GM18517 (cell line): ENCODE data around the gene DRD1.

ENCODE experiments used
- ATAC-seq: cut with Tn5 transposase; IDR thresholded peaks from one replicate; pipeline ENCODE4 v1.9.1; 2021; ENCODE audit warnings: mild to moderate bottlenecking, moderate library complexity; ENCODE audit not compliant: unreplicated experiment

Gene DRD1

DNA sequence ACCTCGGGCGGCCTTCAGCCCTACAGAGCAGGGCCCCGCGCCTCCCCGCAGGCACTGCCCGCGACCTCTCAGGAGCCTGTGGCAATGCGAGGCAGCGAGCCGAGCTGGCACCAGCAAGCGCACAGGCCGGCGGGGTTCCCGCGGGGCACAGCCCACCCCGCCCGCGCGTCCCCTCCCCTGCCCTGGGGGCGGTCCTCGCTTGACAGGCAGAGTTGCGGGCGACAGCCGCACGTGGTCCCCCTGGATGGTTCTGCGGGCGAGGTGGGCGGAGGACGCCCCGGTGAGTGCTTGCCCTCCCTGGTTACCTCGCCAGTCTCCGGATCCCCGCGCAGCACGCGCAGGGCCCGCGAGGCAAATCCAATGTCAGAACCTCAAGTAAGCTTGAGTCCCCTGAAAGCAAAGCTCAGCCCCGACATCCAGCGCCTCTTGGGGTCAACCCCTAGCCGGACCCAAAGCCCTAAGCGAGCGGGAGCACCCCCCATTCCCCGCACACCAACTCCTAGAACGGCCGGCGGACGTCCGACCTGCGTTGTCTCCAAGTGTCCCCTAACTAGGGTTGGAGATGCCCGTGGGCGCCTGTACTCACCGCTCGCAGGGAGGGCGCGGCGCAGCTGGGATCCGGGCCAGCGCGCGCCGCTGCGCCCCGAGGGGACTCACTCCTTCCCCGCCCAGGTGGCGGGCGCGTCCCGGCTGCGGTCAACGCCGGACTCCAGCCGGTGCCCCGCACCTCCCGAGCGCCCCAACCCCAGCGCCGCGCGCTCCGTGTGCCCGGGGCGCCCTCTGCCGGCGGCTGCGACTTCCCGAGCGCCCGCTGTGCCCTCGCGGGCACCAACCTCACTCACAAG lies at the start of gene DRD1:
Gene DRD1, minus strand, starts transcription at position 123 of the 845 bp plus-strand sequence. CDS start 1,083 bp downstream, outside the sequence.
- no peak for ATAC-seq

DNA sequence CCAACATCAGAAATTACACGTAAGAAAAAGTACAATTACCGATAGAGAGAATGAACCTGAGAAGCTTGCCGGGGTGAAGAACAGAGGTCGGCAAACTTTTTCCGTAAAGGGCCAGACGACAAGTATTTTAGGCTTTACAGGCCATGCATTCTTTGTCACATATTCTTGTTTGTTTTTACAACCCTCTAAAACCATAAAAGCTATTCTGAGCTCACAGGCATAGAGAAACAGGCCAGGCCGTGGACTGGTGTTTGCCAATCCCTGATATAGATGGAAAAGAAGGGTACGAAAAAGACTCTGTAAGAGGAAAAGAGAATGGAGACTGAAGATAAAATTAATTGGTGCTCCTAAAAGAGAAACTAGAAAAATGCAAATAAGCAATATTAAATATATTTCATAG lies 49.7 kb upstream of the DRD1 start:
- ATAC-seq, result no peak

DNA sequence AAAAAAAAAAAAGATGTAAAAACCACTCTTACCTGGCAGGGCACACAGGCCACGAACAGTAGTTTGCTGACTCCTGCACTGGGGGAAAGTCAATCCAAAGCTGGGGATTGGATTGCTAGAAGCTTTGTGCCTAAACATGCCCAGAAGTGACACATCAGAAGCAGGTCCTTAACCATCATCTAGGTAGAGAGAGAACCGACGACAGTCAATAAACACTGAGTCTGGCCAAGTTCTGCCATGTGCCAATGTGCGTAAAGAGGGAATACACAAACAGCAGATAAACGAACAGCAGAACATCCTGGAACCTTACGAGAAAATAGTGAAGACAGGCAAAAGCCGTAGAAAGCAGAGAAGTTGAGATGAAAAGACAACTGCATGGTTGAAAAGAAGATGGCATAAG lies 49.3 kb upstream of the DRD1 start:
- no peak for ATAC-seq

DNA sequence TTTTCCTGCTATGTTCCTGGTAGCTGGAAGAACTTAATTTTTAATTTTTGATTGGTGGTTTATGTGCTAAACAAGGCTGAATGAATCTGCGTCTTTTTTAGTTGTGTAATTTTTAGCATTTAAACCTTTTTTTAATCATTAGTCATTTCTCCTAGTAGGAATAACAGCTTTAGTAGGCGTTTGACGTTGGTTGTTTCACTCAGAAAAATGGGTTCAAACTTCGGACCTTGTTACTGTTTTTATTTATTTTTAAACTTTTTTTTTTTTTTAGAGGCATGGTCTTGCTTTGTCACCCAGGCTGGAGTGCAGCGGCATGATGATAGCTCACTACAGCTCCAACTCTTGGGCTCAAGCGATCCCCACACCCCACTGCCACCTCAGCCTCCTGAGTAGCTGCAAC lies 47.2 kb upstream of the DRD1 start:
- ATAC-seq, result no peak

DNA sequence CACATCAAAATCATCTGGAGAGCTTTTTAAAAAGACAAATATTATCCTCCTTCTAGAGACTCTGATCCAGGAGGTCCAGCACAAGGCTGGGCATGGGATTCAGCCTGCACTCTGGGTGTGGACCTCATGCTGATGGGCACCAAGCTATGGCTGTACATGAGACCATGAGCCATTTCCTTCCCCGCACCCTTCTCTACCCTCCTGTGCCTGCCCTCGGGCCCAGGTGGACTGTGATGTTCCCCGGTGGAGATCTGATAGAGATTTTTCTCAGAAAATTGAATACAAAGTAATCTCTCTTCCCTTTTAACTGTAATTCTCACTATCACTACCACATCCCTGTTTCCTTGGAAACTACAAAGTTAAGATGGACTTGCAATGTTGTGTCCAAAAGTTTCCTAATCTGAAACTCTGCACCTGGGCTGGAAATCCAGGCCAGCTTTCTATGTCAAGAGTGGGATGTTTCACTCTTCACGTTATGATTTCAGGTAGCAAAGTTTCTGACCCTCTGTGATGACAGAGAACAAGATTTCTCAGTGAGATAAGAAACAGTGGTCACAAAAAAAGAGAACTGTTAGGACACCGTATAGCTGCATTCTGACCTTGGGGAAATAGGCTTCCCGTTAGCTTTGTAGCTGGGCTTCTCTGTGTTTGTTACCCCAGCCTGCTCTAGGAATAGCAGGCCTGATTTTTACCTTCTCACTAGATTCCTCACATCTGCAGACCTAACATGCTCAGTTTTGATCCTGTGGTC lies 45.9 kb upstream of the DRD1 start:
- ATAC-seq, result no peak

DNA sequence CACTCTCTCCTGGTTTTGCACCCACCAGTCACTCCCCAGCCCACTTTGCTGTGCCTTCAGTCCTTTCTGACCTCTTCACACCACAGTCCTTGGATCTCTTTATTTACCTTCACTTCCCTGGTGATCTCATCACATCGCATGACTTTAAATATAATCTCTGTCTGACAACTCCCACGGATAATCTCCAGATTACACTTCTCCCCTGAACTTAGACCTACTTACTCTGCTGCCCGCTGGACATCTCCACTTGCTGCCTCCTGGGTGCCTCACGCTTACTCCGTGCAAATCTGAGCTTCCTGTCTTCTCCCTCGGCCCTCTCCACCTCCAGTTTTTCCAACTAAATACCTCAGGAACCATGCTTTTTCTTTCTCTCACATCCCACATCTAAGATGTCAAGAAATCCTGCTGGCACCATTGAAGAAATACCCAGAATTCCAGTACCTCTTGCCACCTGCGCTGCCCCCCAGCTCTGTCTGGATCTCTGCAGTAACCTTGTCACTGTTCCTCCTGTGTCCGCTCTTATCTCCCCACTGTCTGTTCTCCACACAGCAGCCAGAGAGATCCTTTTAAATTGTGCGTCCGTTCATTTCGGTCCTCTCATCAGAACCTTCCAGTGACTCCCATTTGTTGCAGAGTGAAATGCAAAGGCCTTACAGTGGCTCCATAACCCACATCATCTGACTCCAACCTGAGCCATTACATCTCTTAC lies 43.7 kb upstream of the DRD1 start:
- ATAC-seq, result no peak

DNA sequence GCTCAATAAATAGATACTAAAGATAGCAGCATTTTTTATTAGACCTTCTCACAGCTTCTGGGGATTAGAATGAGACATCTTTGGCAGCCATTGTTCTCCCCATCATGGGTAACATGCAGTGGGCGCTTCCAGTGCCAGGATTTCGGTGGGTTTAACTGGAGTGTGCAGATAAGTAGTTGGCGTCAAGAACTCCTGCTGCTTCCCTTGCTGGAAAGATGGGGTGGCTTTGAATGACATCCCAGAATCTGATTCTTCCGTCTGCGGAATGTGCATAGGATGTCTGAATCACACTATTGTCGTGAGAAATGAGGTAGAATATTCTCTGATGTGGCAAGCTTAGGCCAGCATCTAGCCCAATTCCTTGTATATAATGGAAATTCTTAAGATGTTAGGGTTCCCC lies 41.6 kb upstream of the DRD1 start:
- ATAC-seq, result no peak

DNA sequence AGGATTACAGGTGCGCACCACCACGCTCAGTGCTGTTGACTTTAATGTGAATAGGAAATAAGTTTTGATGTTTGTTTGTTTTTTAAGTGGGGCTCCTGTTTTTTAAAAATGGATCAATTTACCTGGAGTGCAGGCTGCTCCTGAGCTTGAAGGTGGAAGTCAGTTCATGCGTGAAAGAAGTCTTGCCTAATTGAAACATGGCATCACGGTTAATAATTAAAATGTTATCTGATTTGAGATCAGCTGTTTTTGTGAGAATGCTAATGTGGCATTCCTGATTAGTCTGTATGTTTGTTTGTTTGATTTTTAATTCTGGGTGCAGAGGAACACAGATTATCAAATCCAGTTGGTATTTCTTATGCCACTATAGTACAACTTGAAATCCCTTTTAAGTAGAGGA lies 40.8 kb upstream of the DRD1 start:
- no peak for ATAC-seq

DNA sequence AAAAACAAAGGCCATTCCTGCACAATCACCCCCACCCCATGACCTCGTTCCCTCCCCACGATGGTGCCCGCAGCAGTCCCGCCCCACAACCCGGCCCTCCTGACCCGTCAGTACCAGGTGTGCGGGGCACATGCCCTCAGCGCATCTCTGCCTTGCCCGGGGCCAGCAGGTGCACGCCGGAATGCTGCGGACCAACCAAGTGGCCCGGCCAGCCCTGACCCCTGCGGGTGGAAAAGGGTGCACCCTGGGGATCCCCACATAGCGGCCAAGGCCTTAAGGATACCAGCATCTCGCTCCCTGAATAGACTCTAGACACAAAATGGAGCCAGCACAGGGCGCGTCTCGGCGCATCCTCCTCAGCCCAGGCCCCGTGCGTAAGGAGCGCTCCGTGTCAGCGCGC lies 40.3 kb upstream of the DRD1 start:
- no peak for ATAC-seq

DNA sequence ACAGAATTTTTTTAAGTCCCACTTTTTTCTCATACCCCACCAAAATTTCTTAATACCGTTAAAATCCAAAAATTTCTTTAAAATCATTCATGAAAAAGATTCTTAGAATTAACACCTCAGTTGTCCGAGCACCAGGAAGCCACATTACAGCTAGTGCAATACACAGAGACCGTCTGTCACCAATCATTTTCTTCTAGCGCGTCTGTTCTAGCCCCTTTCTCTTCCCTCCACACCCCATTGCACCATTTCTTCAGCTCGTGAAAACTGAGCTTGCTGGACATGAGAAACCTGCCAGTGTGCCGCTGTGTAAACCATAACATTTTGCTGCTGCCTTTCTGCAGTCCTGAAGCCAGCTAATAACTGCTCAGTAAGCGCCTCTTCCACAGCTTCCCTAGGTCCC lies 39.4 kb upstream of the DRD1 start:
- no peak for ATAC-seq

DNA sequence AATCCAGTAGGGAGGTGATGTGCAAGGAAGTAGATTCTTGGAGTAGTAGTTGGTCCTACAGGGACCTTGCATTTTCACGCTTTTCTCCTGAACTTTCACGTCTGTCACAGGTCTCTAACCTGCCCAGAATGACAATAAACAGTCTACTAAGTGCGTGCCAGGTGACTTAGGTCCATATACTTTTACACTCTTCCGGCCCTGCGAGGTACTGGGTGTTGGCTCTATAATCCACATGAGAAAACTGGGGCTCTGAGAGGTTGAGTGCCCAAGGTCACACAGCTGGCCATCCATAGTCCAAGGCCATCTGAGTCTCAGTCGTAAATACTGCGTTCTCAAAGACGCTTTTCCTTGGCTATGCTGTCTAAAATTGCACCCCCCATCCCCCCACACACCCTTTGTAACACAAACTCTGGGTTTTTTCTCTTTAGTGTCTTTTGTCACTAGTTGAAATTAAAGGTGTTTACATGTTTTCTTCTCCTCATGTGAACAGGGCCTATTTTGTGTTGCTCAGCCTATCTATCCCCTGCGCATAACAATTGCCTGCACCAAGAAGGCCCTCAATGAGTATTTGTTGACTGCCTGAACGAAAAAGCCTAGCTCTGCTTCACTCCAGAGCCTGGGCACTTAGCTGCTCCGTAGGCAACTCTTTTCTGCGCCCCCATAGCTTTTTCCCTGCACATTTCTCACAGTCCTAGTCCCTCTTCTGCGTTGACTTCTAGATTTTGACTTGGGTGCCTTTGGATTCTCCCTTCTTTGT lies 35.3 kb upstream of the DRD1 start:
- peak; percentile 16 for ATAC-seq

DNA sequence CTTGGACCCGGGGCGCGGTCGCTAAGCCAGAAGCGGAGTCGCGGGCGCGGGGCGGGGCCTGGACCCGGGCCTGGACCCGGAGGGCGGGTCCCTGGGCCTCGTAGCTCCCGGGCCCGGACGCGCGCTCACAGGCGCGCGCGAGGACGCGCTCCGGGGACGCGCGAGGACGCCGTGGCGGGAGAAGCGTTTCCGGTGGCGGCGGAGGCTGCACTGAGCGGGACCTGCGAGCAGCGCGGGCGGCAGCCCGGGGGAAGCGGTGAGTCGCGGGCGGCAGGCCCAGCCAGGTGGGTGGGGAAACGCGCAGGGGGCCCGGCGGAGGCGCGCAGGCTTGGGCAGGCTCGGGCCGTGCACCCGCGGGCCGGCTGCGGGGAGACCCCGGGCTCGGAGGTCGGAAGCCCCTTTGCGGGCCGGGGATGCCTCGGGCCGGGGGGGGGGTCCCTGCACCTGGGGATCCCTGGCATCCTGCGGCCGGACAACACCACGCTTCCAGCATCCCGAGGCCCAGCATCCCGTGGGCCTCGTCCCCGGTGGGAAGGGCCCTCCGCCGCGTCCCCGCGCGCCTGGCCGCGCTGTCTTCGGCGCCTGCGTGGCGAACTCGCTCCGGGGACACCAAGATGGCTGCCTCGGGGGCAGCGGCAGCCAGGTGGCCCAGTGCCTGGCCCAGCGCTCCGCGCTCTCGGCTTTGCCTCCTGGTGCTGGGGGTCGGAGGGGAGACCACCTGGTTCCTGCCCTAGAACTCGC lies 34.6 kb upstream of the DRD1 start, which contains the start of gene SFXN1:
Gene SFXN1, plus strand, starts transcription at position 177 of the 741 bp plus-strand sequence. CDS start 13,544 bp downstream, outside the sequence.
- peak; percentile 81 for ATAC-seq

DNA sequence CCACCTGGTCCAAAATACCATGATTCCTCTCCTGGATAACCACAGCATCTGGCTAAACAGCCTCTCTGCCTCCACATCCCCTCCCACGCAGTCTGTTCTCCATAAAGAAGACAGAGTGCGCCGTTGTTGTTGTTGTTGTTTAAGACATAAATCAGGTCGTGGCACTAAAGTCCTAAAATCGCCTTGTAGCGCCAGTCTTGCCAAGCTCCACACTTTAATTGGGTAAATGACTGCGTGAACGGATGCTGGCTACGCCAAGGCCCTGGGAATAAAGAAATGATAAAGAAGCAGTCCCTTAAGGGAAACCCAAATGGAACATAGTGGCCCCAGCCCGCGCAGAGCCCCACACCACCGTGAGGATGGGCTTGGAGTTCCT lies 34.0 kb upstream of the DRD1 start:
- ATAC-seq, result no peak

DNA sequence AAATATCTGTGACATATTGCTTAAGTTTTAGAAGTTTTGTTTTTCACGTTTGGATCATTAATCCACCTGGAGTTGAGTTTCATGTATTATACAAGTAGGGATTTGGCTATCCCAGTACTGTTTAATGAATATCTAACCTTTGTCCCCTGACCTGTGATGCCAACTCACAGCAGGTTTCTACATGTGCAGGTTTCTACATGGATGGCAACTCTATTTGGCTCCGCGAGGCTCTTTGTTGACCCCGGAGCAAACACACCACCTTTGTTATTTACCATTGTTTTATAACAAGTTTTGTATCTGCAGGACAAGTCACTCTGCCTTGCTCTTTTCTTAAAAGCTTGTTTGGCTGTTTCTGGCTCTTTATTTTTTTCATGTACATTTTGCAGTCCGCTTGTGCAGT lies 33.5 kb upstream of the DRD1 start:
- no peak for ATAC-seq

DNA sequence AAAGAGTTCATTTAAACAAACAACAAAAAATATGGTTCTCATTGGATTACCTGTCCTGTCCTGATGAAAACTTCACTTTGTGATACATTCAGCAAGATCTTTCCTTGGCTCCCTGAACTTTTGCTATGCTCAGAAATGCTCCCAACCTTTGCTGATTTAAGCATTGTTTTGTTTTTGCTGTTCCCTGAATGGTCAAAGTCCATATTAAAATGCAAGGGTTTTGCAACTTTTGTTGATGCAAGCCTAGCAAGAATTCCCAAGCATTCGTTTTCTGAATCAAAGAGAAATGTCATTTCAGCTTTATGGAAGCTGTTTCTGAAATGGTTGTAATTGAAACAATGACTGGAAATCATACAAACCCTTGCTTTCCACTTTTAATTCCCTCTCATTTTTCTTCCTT lies 31.3 kb upstream of the DRD1 start:
- ATAC-seq, result no peak

DNA sequence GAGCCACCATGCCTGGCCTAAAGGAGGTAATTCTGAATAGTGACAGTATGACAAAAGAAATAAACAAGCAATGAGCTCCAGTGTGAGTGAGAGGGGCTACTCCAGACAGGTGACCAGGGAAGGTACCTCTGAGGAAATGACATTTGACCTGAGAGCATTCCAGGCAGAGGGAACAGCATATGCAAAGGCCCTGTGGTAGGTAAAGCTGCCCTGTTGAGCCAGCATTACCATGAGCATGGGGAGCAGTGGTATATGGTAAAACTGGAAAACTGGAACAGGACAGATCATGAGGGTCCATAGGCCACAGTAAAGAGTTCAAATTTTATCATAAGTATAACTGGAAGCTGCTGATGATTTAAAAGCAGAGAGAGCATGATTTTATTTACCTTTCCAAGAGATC lies 28.4 kb upstream of the DRD1 start:
- no peak for ATAC-seq

DNA sequence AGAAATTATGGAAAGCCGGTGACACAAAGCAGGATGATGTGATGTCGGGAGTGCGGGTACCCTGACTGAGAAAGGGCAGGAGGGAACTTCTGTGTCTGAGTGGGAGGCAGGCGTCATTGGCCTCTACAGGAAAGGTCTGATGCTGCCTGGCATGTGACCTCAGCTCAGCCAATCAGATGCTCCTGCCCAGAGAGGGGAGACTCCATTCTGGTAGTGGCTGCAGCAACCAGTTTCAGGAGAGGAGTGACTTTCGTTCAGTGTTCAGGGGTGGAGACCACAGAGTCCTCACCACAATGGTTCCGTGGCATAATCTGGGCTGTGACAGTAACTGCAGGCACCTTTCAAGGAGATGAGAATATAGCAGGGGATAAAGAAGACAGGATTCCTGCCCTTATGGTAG lies 27.6 kb upstream of the DRD1 start:
- ATAC-seq, result no peak

DNA sequence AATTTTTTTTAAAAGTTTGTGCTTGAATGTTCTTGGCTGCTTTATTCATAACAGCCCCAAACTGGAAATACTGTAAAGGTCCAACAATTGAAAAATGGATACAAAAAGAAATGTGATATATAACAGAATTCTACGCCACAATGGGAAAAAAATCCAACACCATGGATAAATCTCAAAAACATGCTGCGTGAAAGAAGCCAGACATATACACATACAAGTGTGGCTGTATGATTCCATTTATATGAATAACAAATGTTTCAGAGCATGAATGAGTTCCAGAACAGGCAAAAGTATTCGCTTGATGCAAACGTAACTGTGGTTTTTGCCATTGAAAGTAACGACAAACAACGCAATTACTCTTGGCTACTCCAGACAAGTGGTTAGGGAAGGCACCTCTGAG lies 27.2 kb upstream of the DRD1 start:
- no peak for ATAC-seq

DNA sequence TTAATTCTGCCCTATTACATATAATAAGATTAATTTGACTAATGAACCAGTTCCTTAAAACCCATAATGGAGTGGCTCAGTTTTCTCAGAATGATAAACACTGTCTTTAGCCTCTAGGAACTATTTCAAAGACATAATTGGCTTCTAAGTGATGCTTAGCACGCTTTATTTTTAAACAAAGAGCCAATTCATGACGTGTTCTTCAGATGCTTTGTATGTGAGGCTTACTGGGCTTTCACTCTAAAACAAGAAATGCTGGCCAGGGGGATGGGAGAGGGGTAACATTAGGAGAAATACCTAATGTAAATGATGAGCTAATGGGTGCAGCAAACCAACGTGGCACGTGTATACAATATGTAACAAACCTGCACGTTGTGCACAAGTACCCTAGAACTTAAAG lies 26.8 kb upstream of the DRD1 start:
- no peak for ATAC-seq

DNA sequence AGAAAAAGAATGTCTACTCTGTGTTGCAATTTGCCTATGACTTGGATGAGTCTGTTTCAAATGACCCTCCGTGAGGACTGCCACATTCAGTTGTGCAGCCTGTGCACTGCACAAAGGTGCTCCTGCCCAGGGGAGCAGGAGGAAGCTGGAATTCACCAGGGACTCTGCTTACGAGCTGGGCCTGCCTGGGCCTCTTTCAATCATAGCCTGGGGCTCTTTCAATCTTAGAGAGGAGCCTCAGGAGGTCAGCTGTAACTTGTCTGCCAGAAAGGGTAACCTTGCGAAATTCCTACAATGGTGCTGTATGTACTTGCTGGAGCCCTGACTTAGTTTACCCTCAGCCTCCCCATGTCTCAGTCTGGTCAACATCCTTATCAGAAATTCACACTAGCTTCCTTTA lies 25.9 kb upstream of the DRD1 start:
- no peak for ATAC-seq
